Stimulated activated CD8-positive, alpha-beta memory T cell treated with anti-CD3 and anti-CD28 coated beads, Interleukin-4, amount 100 ng/mL, for 24 hours (primary cell): Measurements from ENCODE around the gene HEXA.

Source experiments
- DNase-seq: peaks from one replicate; pipeline ENCODE4 v3.0.0-alpha.2; 2020; ENCODE audit warnings: low read depth

The HEXA gene

DNA sequence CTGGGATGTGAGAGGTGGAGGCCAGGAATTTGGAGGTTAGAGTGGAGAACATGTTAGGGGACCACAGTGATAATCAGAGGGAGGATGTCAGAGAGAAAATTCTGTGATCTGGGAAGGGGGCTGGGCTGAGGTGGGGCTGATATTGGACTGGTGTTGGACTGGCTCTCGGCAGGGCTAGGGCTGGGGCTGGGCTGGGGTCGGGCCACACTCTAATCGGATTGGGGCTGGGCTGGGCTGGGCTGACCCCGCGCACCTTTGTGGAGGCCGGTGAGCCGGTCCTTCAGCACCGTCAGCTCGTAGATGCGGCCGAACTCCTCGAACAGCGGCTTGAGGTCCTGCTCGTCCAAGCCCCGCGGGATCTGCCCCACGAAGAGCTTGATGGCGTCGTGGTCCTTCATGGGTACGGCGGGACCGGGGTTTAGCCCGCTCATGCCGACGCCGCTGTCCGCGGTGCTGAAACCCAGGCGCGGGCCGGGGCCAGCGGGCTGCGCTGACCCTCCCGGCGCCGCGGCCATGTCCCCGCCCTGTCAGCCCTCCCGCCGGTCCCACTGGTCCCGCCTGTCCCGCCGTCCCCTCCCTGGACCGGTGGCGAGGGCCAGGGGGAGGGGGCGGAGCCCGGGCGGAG, 56.3 kb downstream of the HEXA start:
- DNase-seq = peak; percentile 18

DNA sequence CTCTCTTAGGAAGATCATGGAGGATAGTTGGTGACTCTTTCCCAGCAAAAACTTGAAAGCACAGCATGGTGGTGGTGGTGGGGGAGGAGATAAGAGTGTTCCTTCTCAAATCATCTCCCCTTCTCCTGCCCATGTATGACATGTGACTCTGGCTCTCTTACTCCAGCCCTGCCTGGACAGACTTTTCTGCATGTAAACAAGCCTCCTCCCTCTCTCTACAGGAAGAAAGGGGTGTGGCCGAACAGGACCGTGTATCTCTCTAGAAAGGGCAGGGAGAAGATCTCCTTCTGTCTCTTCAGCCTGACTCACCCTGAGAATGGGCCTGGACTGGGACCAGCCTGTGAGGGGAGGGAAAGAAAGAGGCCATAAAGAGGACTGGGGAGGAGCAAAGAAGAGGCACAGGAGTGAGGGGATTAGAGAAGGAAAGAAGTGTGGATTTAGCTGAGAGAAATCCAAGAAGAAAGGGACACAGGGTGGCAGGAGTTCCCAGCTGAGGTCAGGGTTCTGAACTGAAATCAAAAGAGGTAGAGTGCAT, 57.3 kb downstream of the HEXA start:
- no peak for DNase-seq

DNA sequence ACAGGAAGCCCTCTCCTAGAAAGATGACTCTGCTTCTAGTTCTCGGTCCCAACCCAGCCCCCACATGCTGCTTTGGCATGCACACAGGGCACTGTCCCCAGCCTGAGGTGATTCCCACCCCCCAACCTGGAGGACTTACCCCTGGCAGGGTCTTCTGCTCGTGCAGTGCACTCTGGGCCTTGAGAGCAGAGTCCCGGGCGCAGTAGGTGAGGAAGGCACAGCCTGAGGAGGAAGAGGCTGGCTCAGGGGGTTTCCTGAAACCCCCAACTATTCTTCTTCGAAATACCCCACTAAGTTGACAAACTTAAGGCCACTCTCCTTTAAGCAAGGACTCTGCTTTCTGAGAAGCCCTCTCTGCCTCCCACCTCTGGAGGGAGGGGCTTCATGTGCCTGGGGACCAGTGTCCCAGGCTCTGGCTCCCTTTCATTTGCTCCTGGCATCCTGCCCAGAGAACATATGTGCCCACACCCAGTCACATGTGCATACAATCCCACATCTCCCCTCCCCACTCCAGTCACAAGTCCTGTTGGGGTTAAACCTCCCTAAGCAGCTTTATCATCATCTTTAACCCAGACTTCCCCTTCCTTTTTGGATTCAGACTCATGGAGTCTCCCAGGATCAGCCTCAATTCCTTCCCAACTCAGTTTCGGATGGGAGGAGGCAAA, 60.0 kb downstream of the HEXA start:
- DNase-seq = no peak

DNA sequence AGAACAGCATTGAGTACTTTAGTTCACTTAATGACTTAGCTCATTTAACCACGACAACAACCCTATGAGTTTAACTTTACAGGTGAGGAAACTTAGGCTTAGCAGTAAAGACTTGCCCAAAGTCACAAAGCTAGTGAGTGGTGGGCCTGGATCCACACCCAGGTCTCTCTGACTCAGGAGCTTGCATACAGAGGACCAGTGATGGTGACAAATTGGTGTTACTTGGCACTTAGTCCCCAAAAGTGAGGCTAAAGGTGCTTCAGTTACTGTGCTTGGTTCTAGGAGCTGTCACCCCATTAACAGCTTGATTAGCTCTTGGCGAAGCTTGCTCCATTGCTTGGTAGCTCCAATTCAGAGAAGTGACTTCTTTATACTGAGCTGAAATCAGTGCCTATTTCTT, 61.9 kb downstream of the HEXA start:
- no peak for DNase-seq

DNA sequence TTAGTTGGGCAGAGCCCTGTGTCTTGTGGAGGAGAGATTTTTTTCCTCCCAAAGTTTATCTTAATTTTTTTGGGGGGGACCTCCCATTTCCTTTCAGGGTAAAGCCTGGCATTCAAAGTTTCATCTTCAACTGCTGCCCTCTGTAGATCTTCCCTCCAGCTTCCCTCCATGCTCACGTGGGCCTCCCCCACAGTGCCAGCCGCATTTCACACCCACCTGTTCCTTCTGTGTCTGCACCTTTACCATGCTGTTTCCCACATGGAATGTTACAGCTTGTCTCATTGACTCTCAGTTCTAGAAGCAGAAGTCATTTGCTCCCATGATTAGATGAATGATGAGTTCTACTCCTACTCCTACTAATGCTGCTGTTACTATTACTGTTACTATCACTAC, 62.4 kb downstream of the HEXA start:
- no peak for DNase-seq

DNA sequence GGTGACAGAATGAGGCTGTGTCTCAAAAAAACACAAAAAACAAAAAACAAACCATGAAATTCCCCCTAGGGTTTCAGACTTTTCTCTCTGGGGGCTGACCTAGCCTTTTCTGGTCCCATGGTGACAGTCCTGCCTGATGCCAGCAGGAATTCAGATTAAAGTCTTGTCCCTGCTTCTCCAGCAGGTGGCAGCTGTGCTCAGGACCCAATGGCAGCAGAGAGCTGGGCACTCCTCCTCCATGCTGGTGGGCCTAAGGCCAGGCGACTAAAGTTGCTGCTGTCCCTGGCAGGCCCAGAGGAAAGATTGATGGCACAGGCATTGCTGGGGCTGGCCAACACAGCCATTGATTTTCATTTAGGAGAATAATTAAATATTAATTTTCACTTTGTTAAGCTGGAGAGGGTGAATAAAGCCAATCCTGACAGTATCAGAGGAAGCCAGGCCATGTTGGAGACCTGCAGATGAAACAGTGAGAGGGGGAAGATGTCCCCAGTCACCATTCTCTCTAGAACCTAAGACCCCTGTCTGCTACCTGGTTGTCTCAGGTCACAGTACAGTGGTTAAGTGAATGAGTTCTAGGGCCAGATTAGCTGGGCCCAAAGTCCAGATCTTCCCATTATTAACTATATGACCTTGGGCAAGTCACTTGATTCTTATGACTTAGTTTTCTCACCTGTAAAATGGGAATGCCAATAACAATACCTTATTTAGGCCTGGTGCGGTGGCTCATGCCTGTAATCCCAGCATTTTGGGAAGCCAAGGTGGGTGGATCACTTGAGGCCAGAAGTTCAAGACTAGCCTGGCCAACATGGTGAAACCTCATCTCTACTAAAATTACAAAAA, 63.0 kb downstream of the HEXA start:
- DNase-seq = peak; percentile 24

DNA sequence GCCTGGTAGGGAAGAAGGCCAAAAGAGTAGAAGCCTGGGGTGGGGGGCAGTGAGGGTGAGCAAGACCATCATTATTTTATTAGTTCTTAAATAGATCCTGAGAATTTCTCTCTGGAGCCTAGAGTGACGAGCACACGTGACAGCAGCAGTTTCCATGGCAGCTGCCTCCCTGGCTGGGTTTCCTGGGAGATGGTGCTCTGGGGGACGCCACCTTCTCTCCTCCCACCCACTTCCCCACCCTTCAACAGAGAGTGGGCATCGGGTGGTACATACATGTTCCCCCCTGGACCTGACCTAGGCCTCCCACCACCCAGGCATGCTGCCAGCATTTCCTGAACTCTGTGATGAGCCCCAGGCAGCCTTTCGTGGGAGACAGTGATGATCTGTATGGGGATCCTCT, 68.8 kb downstream of the HEXA start:
- no peak for DNase-seq

DNA sequence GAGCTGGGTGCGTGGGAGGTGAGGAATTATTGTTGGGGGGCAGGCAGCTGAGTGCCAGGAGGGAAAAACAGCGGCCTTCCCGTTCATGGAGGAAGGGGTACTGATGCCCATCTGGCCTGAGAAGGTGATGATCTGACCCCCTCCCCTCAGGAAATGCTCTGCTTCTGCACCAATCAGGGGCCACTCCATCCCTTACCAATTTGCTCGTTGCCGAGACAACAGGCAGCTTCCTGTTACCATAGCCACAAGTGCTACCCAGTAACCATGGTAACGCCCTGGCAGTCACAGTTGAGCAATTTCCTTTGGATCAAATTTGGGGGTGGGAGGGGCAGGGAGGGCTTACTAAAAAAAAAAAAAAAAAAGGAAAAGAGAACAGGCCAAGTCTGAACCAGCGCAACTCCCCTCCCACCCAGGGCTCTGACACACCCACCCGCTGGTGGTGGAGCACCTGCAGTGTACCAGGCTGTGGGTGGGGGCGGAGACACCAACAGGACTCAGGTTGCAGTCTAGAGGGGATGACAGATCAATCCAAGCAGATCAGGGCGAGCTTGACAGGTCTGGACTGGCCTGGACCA, 69.5 kb downstream of the HEXA start:
- DNase-seq = peak; percentile 7

DNA sequence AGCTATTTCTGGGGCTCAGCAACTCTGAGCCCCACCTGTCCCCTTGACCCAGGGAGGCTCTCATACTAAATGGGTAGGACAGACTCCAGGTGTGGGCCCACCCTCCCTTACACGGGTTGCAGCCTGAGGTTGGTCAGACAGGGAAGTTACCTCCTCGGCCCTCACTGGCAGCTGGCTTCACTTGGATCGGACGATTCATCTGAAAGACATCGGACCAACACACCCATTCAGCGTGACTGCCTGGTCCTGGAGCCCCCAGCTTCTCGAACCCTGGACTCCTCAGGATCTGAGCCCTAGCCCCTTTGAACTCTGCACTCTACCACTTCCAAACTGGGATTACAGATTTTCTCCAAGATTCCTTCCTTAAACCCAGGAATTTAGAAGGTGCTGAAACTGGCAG, 71.2 kb downstream of the HEXA start:
- no peak for DNase-seq

DNA sequence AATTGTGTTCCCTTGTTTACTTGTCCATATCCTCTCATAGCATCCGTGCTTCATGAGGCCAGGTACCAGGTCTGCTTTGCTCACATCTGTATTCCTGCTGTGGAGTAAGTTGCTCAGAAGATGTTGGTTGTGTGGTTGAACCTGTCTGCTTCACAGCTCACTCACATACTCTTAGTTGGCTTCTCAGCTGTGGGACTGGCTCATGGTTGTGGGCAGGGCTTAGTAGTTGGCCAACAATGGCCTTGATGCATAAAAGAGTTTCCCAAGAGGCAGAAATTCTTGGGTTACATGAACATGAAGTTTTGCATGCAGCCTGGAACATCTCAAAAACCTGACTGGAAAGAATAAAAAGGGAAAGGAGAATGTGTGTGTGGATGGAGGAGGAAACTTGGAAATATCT, 72.9 kb downstream of the HEXA start:
- no peak for DNase-seq
